ENCODE results near the gene WT1.

GRCh38 chr11:32425761-32426160, 9.6 kb downstream of the WT1 start:
- TF ChIP-seq EZH2 (IDR thresholded peaks at IDR 0.05; ENCODE audit: borderline replicate concordance, low read depth, low read length, severe bottlenecking) (no peak), CTCF (IDR thresholded peaks at IDR 0.05; ENCODE audit: borderline replicate concordance, extremely low read depth, low read length, poor library complexity, severe bottlenecking) (no peak)

Data from DND-41 (cell line).